HCT116 (cell line): ENCODE measurements around the gene FASLG. TPM values are rescaled to one million over a fixed set of nuclear protein-coding genes. Genes with fewer than 3 reads are reported as not detected.

Source experiments
- ATAC-seq: fragments of 200-7000 bp; cut with Tn5 transposase; 2 replicates; pipeline ENCODE4 v1.9.1; 2020; ENCODE audit warnings: mild to moderate bottlenecking, moderate library complexity
- BruUV-seq: library from RNA; stranded (reverse); fragments of 400-500 nt; replicated peaks from 2 replicates; lab custom pipeline; 2021; lab: Mats Ljungman, UMichigan
- CTCF ChIA-PET: fragments of 300-600 bp; sonication (Branson Sonifier 250); formaldehyde crosslinking; loops from one replicate; lab custom pipeline; 2021; ENCODE audit warnings: antibody characterized with exemption; lab: Charles Lee
- POLR2A ChIA-PET: fragments of 300-600, 350-600 bp; sonication (Branson Sonifier 250); formaldehyde crosslinking; loops from one replicate; lab custom pipeline; 2021; ENCODE audit warnings: antibody characterized with exemption; lab: Charles Lee
- RAD21 ChIA-PET, 2 experiments: fragments of 300-600 bp; sonication (Branson Sonifier 250); formaldehyde crosslinking; loops; one replicate each; lab custom pipeline; 2023; ENCODE audit warnings: low total read pairs in 2 of 2; ENCODE audit not compliant: uncharacterized antibody in 2 of 2, unreplicated experiment in 2 of 2, low non-redundant PET in 1 of 2; lab: Charles Lee
- DNase-seq: peaks from one replicate; pipeline ENCODE4 v3.0.0-alpha.2; 2010; ENCODE audit warnings: low read depth, low spot score
- H2AFZ ChIP-seq: fragments of 200-600 bp; shearing (Covaris generic), sonication (generic); 2 replicates; pipeline ENCODE4 v1.6.1; 2017; ENCODE audit warnings: low read depth, mixed run types, mixed read lengths, antibody characterized with exemption, low read length; ENCODE audit not compliant: poor library complexity, severe bottlenecking
- H3K27ac ChIP-seq: 2 replicates; pipeline ENCODE4 v1.5.1; 2012; ENCODE audit warnings: low read depth, low read length
- H3K27me3 ChIP-seq: fragments of 200-600 bp; sonication (generic); 2 replicates; pipeline ENCODE4 v1.6.1; 2016; ENCODE audit warnings: mixed run types, low read length, mixed read lengths; ENCODE audit not compliant: insufficient read depth
- H3K36me3 ChIP-seq, 2 experiments: fragments of 200-500 bp in 1 of 2; fragments of 200-600 bp in 1 of 2; sonication (Bioruptor generic) in 1 of 2; sonication (generic) in 1 of 2; 2 replicates each; pipeline versions ENCODE4 v1.5.1 to v1.6.1; 2014 to 2016; ENCODE audit warnings: low read length in 2 of 2, inconsistent platforms in 1 of 2, mixed read lengths in 1 of 2, mixed run types in 1 of 2; ENCODE audit not compliant: insufficient read depth in 2 of 2, control insufficient read depth in 1 of 2
- H3K4me1 ChIP-seq, 2 experiments: fragments of 200-600 bp in 1 of 2; sonication (generic) in 1 of 2; 2 replicates each; pipeline versions ENCODE4 v1.5.1 to v1.6.1; 2012 to 2017; ENCODE audit warnings: low read length in 2 of 2, inconsistent platforms in 1 of 2, mild to moderate bottlenecking in 1 of 2, mixed read lengths in 1 of 2, mixed run types in 1 of 2, moderate library complexity in 1 of 2; ENCODE audit not compliant: insufficient read depth in 2 of 2, control insufficient read depth in 1 of 2
- H3K4me2 ChIP-seq: fragments of 200-600 bp; sonication (generic); 2 replicates; pipeline ENCODE4 v1.6.1; 2017; ENCODE audit warnings: mixed run types, low read length, mixed read lengths
- H3K4me3 ChIP-seq, 2 experiments: fragments of 200-600 bp in 1 of 2; sonication (generic) in 1 of 2; replicated peaks in 1 of 2; 2 replicates each; pipeline ENCODE4 v1.5.1; 2011 to 2016; ENCODE audit warnings: low read length in 2 of 2, control low read depth in 1 of 2, low read depth in 1 of 2, mild to moderate bottlenecking in 1 of 2, mixed read lengths in 1 of 2, mixed run types in 1 of 2
- H3K79me2 ChIP-seq: fragments of 200-600 bp; sonication (generic); 2 replicates; pipeline ENCODE4 v1.6.1; 2017; ENCODE audit warnings: mild to moderate bottlenecking, mixed run types, low read length, moderate library complexity, mixed read lengths; ENCODE audit not compliant: insufficient read depth
- H3K9ac ChIP-seq: fragments of 200-600 bp; sonication (generic); 2 replicates; pipeline ENCODE4 v1.6.1; 2016; ENCODE audit warnings: low read length, mixed read lengths
- H3K9me2 ChIP-seq: fragments of 200-600 bp; sonication (generic), shearing (Covaris generic); 2 replicates; pipeline ENCODE4 v1.6.1; 2017; ENCODE audit warnings: mixed run types, mild to moderate bottlenecking, moderate library complexity; ENCODE audit not compliant: insufficient read depth
- H3K9me3 ChIP-seq, 2 experiments: fragments of 200-500 bp in 1 of 2; fragments of 200-600 bp in 1 of 2; sonication (Bioruptor generic) in 1 of 2; sonication (generic) in 1 of 2; 2 replicates each; pipeline ENCODE4 v1.6.1; 2014 to 2017; ENCODE audit warnings: low read length in 2 of 2, mixed read lengths in 2 of 2, inconsistent platforms in 1 of 2, low read depth in 1 of 2, mild to moderate bottlenecking in 1 of 2, mixed run types in 1 of 2, moderate library complexity in 1 of 2; ENCODE audit not compliant: control insufficient read depth in 1 of 2, insufficient read depth in 1 of 2
- H4K20me1 ChIP-seq: fragments of 200-600 bp; sonication (generic), shearing (Covaris generic); 2 replicates; pipeline ENCODE4 v1.6.1; 2017; ENCODE audit warnings: mixed run types, mild to moderate bottlenecking, moderate library complexity; ENCODE audit not compliant: insufficient read depth
- ATF3 ChIP-seq: IDR thresholded peaks from 2 replicates; pipeline ENCODE4 v1.6.1; 2012
- CTCF ChIP-seq, 3 experiments: fragments of 200-600 bp in 1 of 3; sonication (generic) in 1 of 3; IDR thresholded peaks in 2 of 3; conservative IDR thresholded peaks in 1 of 3; 2 replicates each; pipeline ENCODE4 v1.5.1; 2012 to 2017; ENCODE audit warnings: low read depth in 2 of 3, low read length in 2 of 3, antibody characterized with exemption in 1 of 3, borderline replicate concordance in 1 of 3, control low read depth in 1 of 3, mild to moderate bottlenecking in 1 of 3, mixed read lengths in 1 of 3, mixed run types in 1 of 3, moderate library complexity in 1 of 3; ENCODE audit not compliant: insufficient read depth in 1 of 3
- EZH2 ChIP-seq: fragments of 200-600 bp; sonication (generic); IDR thresholded peaks from 2 replicates; pipeline ENCODE4 v1.6.1; 2017; ENCODE audit warnings: antibody characterized with exemption, mixed run types
- EZH2phosphoT487 ChIP-seq: fragments of 200-600 bp; IDR thresholded peaks from 2 replicates; pipeline ENCODE4 v1.6.1; 2018; ENCODE audit warnings: antibody characterized with exemption, borderline replicate concordance
- POLR2A ChIP-seq: IDR thresholded peaks from 2 replicates; pipeline ENCODE4 v1.7.0; 2011; ENCODE audit warnings: borderline replicate concordance; ENCODE audit not compliant: insufficient read depth, insufficient read length; ENCODE audit errors: extremely low read depth
- RAD21 ChIP-seq: IDR thresholded peaks from 2 replicates; pipeline ENCODE4 v1.6.1; 2012; ENCODE audit warnings: low read depth, mild to moderate bottlenecking
- REST ChIP-seq: IDR thresholded peaks from 2 replicates; pipeline ENCODE4 v1.6.1; 2012; ENCODE audit warnings: low read depth
- SRF ChIP-seq: IDR thresholded peaks from 2 replicates; pipeline ENCODE4 v1.6.1; 2012; ENCODE audit warnings: low read depth
- YY1 ChIP-seq: IDR thresholded peaks from 2 replicates; pipeline ENCODE4 v1.6.1; 2011; ENCODE audit warnings: low read length, low read depth, moderate library complexity, mild to moderate bottlenecking; ENCODE audit not compliant: insufficient replicate concordance; ENCODE audit errors: extremely low read depth
- ZBTB33 ChIP-seq: IDR thresholded peaks from 2 replicates; pipeline ENCODE4 v1.6.1; 2011; ENCODE audit warnings: mild to moderate bottlenecking, low read length, moderate library complexity; ENCODE audit not compliant: insufficient replicate concordance; ENCODE audit errors: extremely low read depth
- ZFX ChIP-seq: fragments of 450-650 bp; IDR thresholded peaks from 2 replicates; pipeline ENCODE4 v1.6.1; 2017
- ZNF274 ChIP-seq: fragments of 200-500 bp; sonication (Bioruptor generic); IDR thresholded peaks from 2 replicates; pipeline ENCODE4 v1.6.1; 2014; ENCODE audit warnings: mild to moderate bottlenecking, low read depth, low read length, inconsistent platforms
- intact Hi-C: fragments of 100-400 bp; cut with micrococcal nuclease; formaldehyde crosslinking; loops from 2 replicates; pipeline ENCODE4 v1.10.0; 2022
- total RNA-seq: library from RNA; stranded (reverse); gene quantifications from one replicate; pipeline ENCODE4 v1.2.1, GENCODE V29; 2021; ENCODE audit not compliant: unreplicated experiment

The FASLG gene
- total RNA-seq, 1 experiment from 2014 or later: not detected

- intact Hi-C loops: no loop called here
- no peaks in the 10 kb centered on the region for H3K27me3 ChIP-seq
- no peak for TF ChIP-seq RAD21
- TF ChIP-seq ATF3: no peak
- TF ChIP-seq REST: no peak
- no peak for TF ChIP-seq POLR2A
- TF ChIP-seq YY1: no peak
- TF ChIP-seq EZH2phosphoT487: no peak
- TF ChIP-seq ZNF274: no peak
- TF ChIP-seq CTCF (IDR thresholded peaks at IDR 0.05 in 2 of 3, conservative IDR thresholded peaks at IDR 0.05 in 1 of 3; ENCODE audit: borderline replicate concordance in 1 of 3, insufficient read depth in 1 of 3, low read depth in 2 of 3, low read length in 2 of 3): no peak
- no peak for TF ChIP-seq SRF
- TF ChIP-seq ZBTB33: no peak
- no peak for TF ChIP-seq ZFX
- TF ChIP-seq EZH2: no peak
- no peaks in the 10 kb centered on the region for H4K20me1 ChIP-seq
- no peak overlapping the region for H3K4me2 ChIP-seq
- H3K9ac ChIP-seq: no peak overlapping the region
- no peaks in the 10 kb centered on the region for H3K9me2 ChIP-seq
- BruUV-seq: no TSS peak
- no peak overlapping the region for H3K27ac ChIP-seq
- RAD21 ChIA-PET: no interaction called here
- no peaks in the 10 kb centered on the region for H3K36me3 ChIP-seq
- no peaks in the 10 kb centered on the region for H3K4me1 ChIP-seq
- ATAC-seq: no peak
- POLR2A ChIA-PET: no interaction called here
- H2AFZ ChIP-seq: no peak overlapping the region
- H3K4me3 ChIP-seq: no peak overlapping the region
- no peaks in the 10 kb centered on the region for H3K9me3 ChIP-seq
- DNase-seq: no peak
- no peaks in the 10 kb centered on the region for H3K79me2 ChIP-seq
- CTCF ChIA-PET: no interaction called here
These were observed 29.7 kb upstream of the FASLG start for GRCh38 chr1:172629170-172629569.
